Stimulated activated CD4-positive, alpha-beta T cell treated with anti-CD3 and anti-CD28 coated beads, Interleukin-2, amount 100 ng/mL, for 24 hours (primary cell): ENCODE data around the gene RAB44.
A peak's percentile ranks its signal among the peaks of the same experiment; 100 is the strongest.

Experiments
- DNase-seq, 2 donors: peaks; one replicate each; pipeline ENCODE4 v3.0.0-alpha.2; 2020

Gene RAB44

DNA sequence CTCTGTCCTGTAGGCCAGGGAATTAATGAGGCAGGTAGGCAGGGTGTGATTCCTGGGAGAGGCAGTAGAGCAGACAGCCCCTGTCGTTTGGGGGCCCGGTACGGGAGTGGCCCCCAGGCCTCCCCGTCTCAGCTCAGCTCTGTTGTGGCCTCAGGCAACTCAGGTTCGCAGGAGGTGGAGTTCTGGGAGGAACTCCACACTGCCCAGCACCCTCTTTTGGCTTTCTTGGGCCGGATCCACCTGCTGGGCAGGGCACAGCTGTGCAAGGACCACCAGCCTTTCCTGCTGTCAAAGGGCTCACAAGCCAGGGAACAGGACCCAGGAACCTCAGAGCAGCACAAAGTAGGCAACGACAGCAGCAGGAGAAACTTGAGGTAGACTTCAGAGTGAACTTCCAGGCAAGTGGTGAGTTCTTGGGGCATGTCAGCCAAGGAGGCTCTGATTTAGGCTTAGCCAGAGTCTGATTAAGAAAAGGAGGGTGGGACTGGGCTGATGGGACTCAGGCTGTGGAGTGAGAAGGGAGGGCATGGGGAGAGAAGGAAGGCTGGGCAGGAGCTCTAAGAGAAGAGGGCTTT lies 36.9 kb downstream of the RAB44 start:
- DNase-seq, result no peak

DNA sequence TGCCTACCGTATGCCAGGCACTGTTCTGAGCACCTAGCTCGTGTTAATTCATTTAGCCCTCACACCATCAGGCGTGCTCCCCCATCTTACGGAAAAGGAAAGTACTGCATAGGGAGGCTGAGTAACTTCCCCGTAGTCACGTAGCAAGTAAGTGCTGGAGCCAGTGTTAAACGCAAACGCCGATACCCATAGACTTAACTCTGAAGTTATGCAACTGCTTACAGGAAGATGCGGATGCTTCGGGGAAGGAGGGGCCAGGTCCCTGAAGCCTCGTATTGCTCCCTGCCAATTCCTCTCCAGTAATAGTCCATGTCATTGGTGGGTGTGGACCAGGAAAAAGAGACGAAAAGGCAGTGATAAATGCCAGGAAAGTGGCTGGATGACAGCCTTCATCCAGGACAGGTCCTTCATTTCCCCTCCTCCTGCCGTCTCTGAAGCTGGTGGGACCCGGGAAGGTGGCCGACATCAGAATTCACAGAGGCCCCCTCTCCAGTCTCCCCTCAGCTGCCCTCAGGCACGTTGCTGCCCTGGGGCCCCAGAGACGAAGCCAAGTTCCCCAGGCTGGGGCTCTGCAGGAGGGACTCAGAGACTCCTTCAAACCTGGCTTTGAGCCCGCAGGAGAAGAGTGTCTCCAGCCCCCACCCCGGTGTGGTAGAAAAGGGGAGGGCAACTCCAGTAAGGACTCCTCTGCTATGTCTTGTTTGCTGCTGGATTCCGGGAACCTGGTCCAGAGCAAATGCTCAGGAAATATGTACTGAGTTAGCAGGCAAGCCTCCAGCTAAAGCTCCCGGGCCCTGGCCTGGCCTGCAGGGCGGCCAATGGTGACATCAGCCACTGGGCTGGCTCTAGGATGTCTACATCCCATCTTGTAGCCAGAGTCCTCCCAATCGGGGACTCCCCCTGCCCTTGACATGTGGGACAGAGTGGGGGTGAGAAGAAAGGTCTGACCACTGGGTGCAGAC lies 37.8 kb downstream of the RAB44 start:
- peak in 1 of 2 donors; percentile 22 for DNase-seq

GRCh38 chr6:36737043-36737785 lies 39.6 kb downstream of the RAB44 start:
- no peak for DNase-seq

DNA sequence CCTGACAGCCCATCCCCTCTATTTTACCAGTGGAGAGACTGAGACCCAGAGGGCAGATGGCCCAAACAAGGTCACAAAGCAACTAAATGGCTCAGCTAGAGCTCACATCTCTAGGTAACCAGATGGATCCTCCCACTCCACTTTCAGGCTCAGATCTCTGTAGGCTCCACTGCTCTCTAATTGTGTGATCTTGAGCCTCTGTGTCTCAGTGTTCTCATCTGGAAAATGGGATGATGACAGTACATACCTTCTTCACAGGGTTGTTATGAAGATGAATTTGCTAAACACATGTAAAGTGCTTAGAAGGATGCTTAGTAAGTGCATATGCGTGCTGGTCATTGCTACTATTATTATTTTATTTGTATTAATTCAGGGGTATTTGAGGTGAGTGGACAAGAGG lies 40.5 kb downstream of the RAB44 start:
- no peak for DNase-seq

DNA sequence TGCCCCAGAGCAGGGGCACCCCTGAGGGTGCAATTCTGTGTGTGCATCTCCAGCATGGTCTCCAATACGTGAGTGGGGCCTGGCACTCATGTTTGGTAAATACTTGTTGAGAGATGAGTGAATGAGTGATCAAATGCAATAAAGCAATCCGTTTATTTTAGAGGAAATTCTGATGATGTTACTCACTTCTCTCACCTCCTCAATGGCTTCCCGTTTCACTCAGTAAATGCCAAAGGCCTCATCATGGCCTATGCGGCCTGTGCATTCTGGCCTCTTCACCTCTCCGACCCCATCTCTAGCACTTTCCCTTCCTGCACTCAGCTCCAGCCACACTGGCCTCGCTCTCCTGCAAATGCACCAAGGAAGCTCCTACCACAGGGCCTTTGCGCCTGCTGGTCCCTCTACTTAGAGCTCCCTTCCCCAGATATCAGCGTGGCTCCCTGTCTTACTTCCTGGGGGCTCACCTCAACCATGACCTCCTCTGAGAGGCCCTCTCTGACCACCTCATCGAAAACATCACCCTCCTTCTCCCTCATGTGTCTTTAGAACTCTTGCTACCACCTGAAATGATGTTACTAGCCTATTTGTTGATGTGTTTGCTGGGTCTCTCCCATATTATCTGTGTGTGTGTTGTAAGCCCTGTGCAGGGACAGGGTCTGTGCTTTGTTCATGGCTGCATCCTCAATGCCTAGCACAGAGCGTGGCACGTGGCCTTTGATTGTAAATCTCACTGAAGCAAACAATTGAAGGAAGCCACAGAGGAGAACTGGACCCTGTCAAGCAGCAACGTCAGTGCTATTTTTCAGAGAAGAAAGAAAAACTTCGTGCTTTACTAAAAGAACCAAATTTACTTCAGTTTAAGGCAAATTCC lies 42.6 kb downstream of the RAB44 start:
- no peak for DNase-seq

DNA sequence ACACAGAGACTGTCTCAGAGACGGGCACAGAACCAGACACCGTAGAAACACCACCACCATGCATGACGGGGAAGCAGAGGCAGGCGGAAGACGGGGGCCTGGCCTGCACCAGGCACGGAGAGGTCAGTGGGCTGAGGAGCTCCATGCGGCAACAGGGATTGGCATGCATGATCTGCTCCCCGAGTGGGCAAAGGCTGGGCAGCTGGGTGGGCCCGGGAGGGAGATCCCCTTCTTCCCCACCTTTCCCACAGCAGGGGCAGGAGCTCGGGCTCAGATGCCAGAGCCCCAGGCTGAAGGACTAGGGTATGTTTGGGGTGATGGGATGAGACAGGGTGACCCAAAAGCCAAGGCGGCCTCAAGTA lies 43.2 kb downstream of the RAB44 start:
- DNase-seq, result no peak

GRCh38 chr6:36742146-36742545 lies 44.5 kb downstream of the RAB44 start:
- DNase-seq, result no peak

DNA sequence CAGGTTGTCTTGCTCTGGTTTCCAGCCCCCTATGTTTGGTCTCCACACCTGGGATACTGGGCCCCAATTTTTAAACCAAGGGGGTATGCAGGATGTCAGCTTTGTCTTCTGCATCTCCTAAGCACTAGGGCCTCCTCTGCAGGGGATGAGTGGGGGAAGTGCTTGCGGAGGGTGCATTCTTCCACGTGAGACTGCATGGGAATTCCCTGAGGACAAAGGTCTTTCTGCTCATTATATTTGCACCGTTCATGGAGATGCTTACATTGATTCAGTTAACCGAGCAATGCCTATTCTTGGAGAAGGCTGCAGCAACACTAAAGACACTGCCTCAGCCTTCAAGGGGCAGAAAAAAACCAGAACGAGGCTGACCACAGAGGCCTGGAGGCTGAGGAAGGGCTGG lies 45.4 kb downstream of the RAB44 start:
- no peak for DNase-seq

DNA sequence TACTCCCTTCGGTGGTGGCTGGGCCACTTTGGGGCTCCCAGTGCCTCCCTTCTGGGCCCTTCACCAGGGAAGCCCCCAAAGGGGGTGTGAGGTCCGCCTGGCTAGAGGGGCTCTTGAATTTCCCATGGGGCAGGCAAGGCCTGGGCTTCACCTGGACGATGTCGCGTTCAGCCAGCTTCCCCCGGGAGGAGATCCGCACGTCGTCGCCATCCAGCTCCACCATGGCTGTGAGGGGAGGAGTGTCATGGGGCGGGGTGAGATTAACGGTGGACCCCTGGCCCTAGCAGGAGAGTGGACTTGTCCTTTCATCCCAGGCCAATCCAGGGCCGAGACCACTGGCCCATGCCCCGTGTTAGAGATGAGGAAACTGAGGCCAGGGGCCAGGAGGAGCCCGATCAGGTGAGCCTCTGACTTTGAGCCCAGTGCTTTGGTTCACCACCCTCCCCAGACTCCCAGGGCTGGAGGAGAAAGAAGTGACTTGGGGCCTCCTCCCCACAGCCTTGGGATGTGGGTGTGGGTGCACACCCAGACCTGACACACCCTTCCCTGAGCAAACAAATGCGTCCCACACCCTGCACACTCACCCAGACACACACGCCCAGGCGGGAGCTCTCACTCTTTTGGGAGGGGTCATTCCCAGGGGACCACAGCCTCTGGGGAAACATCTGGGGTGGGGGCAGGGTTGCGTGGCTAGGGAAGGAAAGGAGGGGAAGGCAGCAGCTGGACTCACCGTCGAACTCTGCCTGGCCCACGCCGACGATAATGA lies 46.1 kb downstream of the RAB44 start:
- DNase-seq, result no peak

GRCh38 chr6:36744304-36744673 lies 46.7 kb downstream of the RAB44 start:
- no peak for DNase-seq

DNA sequence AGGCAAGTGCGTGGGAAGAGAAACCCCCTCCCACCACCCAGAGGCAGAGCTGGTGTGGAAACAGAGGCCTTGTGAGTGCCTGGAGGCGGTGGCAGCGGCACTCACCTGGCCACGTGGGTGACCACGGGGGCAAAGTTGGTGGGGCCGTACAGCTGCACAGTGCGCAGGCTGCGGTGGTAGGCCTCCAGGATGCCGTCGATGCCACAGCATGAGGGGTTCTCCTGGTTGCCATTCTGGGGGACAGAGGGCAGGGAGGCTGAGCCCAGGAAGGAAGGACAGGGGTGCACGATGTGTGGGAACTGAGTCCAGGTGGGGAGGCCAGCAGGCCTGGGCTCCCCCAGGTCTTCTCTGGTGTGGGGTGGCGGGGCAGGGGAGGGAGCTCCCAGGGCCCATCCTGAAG lies 47.7 kb downstream of the RAB44 start:
- DNase-seq, result no peak

GRCh38 chr6:36745836-36746235 lies 48.2 kb downstream of the RAB44 start:
- DNase-seq, result no peak

- DNase-seq, result no peak
Observed at GRCh38 chr6:36746251-36746650, 48.6 kb downstream of the RAB44 start.

- no peak for DNase-seq
Observed at GRCh38 chr6:36749829-36750489, 52.3 kb downstream of the RAB44 start.

DNA sequence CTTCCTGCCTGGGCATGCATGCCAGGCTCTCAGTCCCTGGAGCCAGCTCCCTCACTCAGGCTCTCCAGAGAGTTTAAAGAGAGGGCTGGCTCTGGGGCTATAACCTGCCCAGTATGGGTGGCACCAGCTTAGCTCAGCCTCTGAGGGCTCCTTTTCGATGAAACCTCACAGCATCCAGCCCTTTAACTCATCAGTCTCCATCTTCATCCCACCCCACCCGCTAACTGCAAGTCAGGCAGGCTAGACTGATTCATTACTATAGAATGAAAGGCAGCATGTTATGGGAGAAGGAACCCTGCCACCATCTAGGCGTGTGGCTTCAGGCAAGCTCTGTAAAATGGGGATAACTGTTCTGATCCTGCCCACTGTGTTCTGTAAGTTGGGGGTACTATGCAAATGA lies 53.5 kb downstream of the RAB44 start:
- no peak for DNase-seq

GRCh38 chr6:36751833-36752186 lies 54.2 kb downstream of the RAB44 start:
- no peak for DNase-seq

- DNase-seq, result no peak
Observed at GRCh38 chr6:36752187-36752885, 54.7 kb downstream of the RAB44 start.

- peak in 1 of 2 donors; percentile 17 for DNase-seq
Observed at GRCh38 chr6:36752886-36753506, 55.4 kb downstream of the RAB44 start.

DNA sequence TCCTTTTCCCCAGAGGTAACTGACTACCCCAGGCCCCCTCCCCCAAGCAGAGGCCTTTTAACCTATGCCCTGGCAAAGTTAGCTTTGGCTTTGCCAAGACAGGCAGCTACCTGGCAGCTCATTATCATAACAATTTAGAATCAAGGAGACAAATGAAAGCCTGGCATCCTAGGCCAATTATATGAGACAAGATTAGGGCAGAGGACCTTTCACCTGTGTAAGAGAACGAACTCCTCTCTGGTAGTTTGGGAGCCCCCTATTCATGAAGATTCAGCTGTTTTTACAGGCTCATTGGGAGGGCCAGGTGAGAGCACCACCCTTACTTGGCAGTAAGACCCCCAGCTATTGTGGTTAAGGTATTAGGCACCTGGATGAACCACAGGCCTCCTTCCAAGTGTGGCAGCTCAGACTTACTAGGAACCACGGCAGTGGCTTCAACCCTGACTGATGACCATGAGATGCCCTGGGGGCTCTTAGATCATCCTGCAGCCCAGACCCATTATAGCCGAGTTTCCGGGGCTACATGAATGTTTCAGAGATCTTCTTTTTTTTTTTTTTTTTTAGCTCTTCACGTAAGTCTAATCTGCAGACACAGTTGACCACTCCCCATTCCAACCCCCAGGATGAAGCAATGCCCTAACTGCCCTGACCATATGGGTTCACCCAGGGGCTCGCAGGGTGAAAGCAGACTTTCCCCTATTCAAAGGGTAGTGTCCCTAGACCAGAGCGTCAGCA lies 56.2 kb downstream of the RAB44 start:
- DNase-seq, result no peak
